HUES6 (cell line): ENCODE results near the gene GNLY.

Source experiments
- H3K27ac ChIP-seq: 2 replicates; pipeline ENCODE4 v1.7.0; 2013; ENCODE audit warnings: low read depth, mild to moderate bottlenecking, low read length, inconsistent platforms
- H3K27me3 ChIP-seq: 2 replicates; pipeline ENCODE4 v1.6.1; 2013; ENCODE audit warnings: low read length; ENCODE audit not compliant: control insufficient read depth, insufficient read depth
- H3K36me3 ChIP-seq: 2 replicates; pipeline ENCODE4 v1.6.1; 2013; ENCODE audit warnings: low read length; ENCODE audit not compliant: control insufficient read depth, insufficient read depth
- H3K4me1 ChIP-seq: 2 replicates; pipeline ENCODE4 v1.6.1; 2013; ENCODE audit warnings: low read length; ENCODE audit not compliant: control insufficient read depth, insufficient read depth
- H3K4me3 ChIP-seq: 2 replicates; pipeline ENCODE4 v1.5.1; 2013; ENCODE audit warnings: low read depth, low read length
- H3K9ac ChIP-seq: one replicate; pipeline ENCODE4 v1.6.1; 2013; ENCODE audit warnings: mild to moderate bottlenecking, low read length
- H3K9me3 ChIP-seq: 2 replicates; pipeline ENCODE4 v1.6.1; 2013; ENCODE audit warnings: low read depth, low read length; ENCODE audit not compliant: control insufficient read depth, insufficient read depth

GNLY gene

GRCh38 chr2:85719609-85720240 is 25.6 kb downstream of the GNLY start:
- H3K4me1 ChIP-seq, result no peaks in the 10 kb centered on the region
- H3K27ac ChIP-seq, result no peak overlapping the region
- no peak overlapping the region for H3K4me3 ChIP-seq
- no peak overlapping the region for H3K9ac ChIP-seq
- no peaks in the 10 kb centered on the region; the same call in 1 of the 2 replicates for H3K9me3 ChIP-seq
- no peaks in the 10 kb centered on the region for H3K27me3 ChIP-seq
- H3K36me3 ChIP-seq, result no peaks in the 10 kb centered on the region

GRCh38 chr2:85720533-85720932 is 26.4 kb downstream of the GNLY start:
- Histone ChIP-seq H3K4me1 (no peaks in the 10 kb centered on the region), H3K27me3 (no peaks in the 10 kb centered on the region), H3K27ac (no peak overlapping the region)

GRCh38 chr2:85721641-85722040 is 27.5 kb downstream of the GNLY start:
- H3K9ac ChIP-seq, result no peak overlapping the region
- no peak overlapping the region for H3K27ac ChIP-seq
- H3K36me3 ChIP-seq, result no peaks in the 10 kb centered on the region
- no peak overlapping the region for H3K4me3 ChIP-seq
- H3K27me3 ChIP-seq, result no peaks in the 10 kb centered on the region
- H3K4me1 ChIP-seq, result no peaks in the 10 kb centered on the region
- no peaks in the 10 kb centered on the region; the same call in 1 of the 2 replicates for H3K9me3 ChIP-seq

More at GRCh38 chr2:85720533-85720932, 26.4 kb downstream of the GNLY start:
- Histone ChIP-seq H3K9ac (no peak overlapping the region), H3K4me3 (no peak overlapping the region), H3K9me3 (no peaks in the 10 kb centered on the region; the same call in 1 of the 2 replicates), H3K36me3 (no peaks in the 10 kb centered on the region)

- no peaks in the 10 kb centered on the region for H3K36me3 ChIP-seq
- no peaks in the 10 kb centered on the region for H3K4me1 ChIP-seq
- H3K27me3 ChIP-seq, result no peaks in the 10 kb centered on the region
- no peaks in the 10 kb centered on the region; the same call in 1 of the 2 replicates for H3K9me3 ChIP-seq
- H3K4me3 ChIP-seq, result no peak overlapping the region
- no peak overlapping the region for H3K27ac ChIP-seq
- H3K9ac ChIP-seq, result no peak overlapping the region
These were observed 28.4 kb downstream of the GNLY start for GRCh38 chr2:85722519-85722918.

GRCh38 chr2:85723707-85724360 is 29.7 kb downstream of the GNLY start:
- H3K4me3 ChIP-seq, result no peak overlapping the region
- H3K9me3 ChIP-seq, result no peaks in the 10 kb centered on the region; the same call in 1 of the 2 replicates
- H3K27ac ChIP-seq, result no peak overlapping the region
- no peak overlapping the region for H3K9ac ChIP-seq
- no peaks in the 10 kb centered on the region for H3K36me3 ChIP-seq
- no peaks in the 10 kb centered on the region for H3K27me3 ChIP-seq
- no peaks in the 10 kb centered on the region for H3K4me1 ChIP-seq

GRCh38 chr2:85724731-85725181 is 30.6 kb downstream of the GNLY start:
- Histone ChIP-seq H3K27me3 (no peaks in the 10 kb centered on the region), H3K27ac (no peak overlapping the region), H3K4me1 (no peaks in the 10 kb centered on the region), H3K9me3 (no peaks in the 10 kb centered on the region; the same call in 1 of the 2 replicates), H3K36me3 (no peaks in the 10 kb centered on the region), H3K9ac (no peak overlapping the region), H3K4me3 (no peak overlapping the region)

- Histone ChIP-seq H3K9me3 (no peaks in the 10 kb centered on the region; the same call in 1 of the 2 replicates), H3K36me3 (no peaks in the 10 kb centered on the region), H3K9ac (no peak overlapping the region), H3K4me1 (no peaks in the 10 kb centered on the region), H3K4me3 (no peak overlapping the region), H3K27ac (no peak overlapping the region), H3K27me3 (no peaks in the 10 kb centered on the region)
These were observed 31.3 kb downstream of the GNLY start for GRCh38 chr2:85725451-85725850.

- H3K9me3 ChIP-seq, result no peaks in the 10 kb centered on the region
- no peak overlapping the region for H3K9ac ChIP-seq
- no peaks in the 10 kb centered on the region for H3K4me1 ChIP-seq
- no peak overlapping the region for H3K27ac ChIP-seq
- H3K36me3 ChIP-seq, result no peaks in the 10 kb centered on the region
- H3K27me3 ChIP-seq, result no peaks in the 10 kb centered on the region
- no peak overlapping the region for H3K4me3 ChIP-seq
These were observed 33.6 kb downstream of the GNLY start for GRCh38 chr2:85727798-85728197.

- no peaks in the 10 kb centered on the region for H3K27me3 ChIP-seq
- H3K4me3 ChIP-seq, result no peak overlapping the region
- no peaks in the 10 kb centered on the region for H3K4me1 ChIP-seq
- no peaks in the 10 kb centered on the region for H3K9me3 ChIP-seq
- H3K36me3 ChIP-seq, result no peaks in the 10 kb centered on the region
- no peak overlapping the region for H3K27ac ChIP-seq
- no peak overlapping the region for H3K9ac ChIP-seq
These were observed 34.2 kb downstream of the GNLY start for GRCh38 chr2:85728342-85728741.

- Histone ChIP-seq H3K4me1 (no peaks in the 10 kb centered on the region), H3K27me3 (no peaks in the 10 kb centered on the region), H3K9ac (no peak overlapping the region), H3K9me3 (no peaks in the 10 kb centered on the region), H3K27ac (no peak overlapping the region), H3K4me3 (no peak overlapping the region), H3K36me3 (no peaks in the 10 kb centered on the region)
These were observed 35.0 kb downstream of the GNLY start for GRCh38 chr2:85728883-85729824.
